GM19023 (cell line): Measurements from ENCODE around the gene ADORA3.

Experiments used
- ATAC-seq: cut with Tn5 transposase; IDR thresholded peaks from one replicate; pipeline ENCODE4 v1.9.1; 2021; ENCODE audit warnings: mild to moderate bottlenecking, moderate library complexity; ENCODE audit not compliant: unreplicated experiment

ADORA3 gene

DNA sequence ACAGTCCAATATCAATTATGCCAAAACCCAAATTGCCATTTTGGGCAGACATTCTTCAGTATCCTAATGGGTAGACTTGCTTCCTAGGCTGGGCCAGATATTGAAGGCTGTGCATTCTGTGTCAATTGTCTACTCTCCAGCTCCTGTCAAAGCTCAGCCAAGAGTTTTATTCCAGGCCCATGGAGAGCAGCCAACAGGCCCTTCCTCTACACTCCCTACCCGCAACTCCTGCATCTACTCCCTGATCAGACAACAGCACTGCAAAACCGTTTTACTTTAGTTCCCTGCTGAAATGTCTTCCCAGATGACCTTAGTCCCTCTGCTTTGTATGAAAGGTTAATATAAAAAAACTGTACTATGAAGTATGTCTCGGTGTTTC, 6.6 kb upstream of the ADORA3 start:
- no peak for ATAC-seq

DNA sequence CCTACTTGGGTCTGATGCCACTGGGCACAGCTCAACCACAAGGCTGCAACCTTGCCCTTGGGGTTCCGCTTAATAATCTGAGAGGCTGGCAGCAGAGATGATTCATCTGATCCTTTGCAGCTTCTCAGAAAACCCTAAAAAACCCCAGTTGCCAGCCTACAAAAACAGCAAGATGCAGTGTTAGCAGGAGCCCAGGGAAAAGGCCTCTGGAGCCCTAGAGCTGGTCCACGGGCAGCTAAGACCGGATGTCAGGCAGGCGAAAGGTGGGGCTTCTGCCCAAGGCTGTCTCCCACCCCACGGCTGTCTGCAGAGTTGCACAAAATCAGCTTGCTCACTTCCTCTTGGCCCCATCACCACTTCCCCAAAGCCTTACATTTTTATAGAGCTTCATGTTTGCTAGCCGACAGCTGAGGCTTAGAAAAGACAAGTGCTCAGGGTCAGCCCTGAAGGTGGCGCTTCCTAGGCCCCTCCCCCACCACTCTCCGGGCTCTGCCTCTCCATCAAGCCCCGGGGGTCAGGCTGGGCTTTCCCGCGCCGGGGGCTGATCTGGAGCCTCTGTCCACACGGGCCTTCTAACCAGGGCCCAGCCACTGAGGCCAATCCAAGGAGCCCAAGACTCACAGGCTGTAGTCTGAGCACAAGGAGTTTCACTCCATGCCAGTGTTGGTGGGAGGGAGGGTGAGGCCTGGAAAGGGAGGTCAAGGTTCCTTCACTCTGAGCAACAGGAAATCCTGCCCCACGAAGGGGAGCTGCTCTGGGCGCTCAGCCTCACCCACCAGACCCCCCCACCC, 4.2 kb upstream of the ADORA3 start:
- ATAC-seq, result peak; percentile 60

DNA sequence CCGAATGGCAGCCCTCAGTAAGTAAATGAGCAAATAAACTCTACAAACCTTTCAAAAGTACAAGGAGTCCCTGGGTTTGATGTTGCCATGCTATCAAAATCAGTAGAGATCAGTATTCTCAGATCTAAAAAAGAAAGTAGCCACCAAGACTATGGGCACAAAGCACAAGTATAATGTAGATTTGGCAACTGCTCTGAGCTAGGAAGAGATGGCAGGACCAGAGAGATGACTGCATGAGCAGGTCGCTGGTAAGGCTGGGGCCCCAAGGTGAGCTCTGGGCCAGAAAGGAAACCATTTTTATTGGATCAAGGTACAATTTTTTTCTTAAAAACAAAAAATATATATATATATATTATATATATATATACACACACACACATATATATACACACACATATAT, 3.1 kb upstream of the ADORA3 start:
- no peak for ATAC-seq

DNA sequence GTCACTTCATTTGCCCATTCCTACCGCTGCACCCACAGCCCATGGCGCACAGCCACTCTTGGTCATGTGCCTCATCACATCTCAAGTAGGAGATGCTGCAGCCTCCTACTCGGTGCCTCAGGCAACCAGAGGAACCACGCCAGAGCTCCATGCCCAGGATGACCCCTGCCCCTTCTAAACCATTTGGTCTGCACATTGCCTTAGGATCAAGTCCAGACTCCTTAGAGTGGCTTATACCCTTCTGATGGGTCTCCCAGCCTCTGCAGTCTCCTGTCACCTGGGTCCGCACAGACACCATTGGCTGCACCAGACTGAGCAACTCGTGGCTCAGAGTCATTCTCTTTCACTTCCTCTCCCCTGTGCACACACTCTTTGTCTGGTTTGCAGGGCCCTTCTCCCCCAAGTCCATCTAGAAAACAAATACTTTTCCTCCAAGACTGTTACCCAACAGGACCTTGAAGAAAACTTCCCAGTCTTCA, 2.2 kb upstream of the ADORA3 start:
- peak; percentile 55 for ATAC-seq

DNA sequence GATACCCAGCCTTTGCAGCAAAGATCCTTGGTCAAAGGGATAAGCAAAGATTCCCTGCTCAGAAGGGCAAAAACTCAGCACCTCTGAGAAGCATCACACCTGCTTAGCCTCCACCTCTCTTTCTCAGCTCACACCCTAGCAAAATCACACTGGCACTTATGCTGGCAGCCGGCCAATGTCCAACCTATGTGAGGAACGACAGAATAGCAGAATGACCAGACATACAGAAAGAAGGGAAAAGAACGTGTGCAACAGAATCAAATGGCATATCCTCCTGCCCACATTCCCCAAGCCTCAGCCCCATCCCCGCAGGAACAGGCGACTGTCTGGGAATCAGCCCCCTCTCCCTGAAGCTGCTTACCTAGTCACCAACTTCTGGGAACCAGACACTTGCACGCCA, 664 bp upstream of the ADORA3 start:
- no peak for ATAC-seq

DNA sequence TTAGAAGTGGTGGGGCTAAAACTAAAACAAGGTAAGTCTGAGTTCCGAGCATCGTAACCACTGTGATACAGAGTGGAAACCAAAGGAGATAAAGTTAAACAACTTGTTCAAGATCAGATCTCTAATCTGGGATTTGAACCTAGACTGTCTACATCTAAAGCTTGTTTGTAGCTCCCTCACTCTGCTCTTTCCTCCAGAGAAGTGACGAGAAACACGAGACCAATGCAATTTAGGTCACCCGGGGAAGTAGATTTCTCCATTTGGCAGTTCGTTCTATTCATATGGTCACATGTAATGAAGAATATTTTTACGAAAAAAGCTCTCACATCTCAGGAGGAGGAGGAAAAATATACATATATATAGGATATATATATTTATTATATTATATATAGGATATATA, 1.8 kb downstream of the ADORA3 start:
- ATAC-seq, result no peak

DNA sequence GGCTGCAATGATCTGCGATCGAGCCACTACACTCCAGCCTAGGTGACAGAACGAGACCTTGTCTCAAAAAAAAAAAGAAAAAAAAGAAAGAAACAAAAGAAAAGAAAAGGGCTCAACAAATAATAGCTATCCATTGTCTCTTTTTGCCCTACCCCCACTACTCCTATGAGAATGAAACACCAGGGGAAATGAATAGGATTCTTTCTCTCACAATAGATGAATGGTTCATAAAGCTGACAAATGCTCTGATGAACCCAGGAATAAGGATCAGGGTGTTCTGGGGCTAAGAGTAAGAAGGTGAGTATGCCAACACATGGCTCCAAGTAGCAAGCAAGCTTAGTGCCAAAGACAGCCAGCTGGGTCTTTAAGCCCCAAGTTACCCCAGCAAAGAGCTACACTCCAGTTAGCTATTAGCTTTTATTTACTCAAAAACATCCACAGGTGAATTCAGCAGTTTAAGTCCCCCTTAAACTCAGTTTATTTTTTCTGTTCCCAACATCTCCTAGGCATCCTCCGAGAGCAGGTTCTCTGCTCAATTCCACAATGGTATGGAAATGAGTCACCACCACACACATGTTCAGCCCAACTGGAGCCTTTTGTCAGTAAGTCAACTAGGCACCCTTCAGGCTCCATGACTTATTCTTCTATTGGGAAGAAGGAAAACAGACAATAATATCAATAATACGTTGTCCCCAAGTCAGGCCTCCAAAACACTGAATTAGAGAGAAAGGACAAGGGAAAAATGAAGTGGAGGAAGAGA, 4.2 kb downstream of the ADORA3 start:
- ATAC-seq, result no peak

DNA sequence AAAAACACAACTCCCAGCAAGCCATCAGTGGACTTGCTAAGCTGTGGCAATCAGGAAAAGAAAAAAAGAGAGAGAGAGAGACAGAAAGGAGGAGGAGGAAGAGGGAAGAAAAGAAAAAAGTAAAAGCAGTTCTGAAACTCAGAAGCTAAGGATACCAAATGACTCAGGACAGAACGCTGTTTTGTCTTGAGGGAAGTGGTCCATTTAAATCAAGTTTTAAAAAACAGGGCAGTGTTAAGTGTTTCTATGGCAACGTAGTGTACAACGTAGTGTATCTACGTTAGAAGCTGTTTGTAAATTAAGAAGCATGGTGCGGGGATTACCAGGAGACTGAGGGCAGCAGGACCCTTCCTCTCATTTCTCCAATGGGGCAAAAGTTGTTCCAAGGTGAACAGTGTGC, 5.8 kb downstream of the ADORA3 start:
- no peak for ATAC-seq

DNA sequence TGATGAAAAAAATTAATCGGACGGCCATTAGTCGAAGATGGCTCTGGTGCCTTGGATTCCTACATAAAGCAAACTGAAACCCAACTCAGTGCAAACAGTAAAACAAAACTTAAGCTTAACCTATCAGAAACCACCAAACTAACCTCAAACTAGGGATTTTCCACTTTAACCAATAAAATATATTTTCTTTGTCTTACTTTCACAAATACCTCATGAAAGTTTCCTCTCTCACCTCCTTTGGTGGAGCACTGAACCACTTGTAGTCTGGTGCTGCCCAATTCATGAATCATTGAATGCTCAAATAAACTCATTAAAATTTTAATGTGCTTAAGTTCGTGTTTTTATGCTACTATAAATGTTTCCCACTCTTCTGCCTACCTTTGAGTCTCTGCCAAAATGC, 7.0 kb downstream of the ADORA3 start:
- no peak for ATAC-seq

DNA sequence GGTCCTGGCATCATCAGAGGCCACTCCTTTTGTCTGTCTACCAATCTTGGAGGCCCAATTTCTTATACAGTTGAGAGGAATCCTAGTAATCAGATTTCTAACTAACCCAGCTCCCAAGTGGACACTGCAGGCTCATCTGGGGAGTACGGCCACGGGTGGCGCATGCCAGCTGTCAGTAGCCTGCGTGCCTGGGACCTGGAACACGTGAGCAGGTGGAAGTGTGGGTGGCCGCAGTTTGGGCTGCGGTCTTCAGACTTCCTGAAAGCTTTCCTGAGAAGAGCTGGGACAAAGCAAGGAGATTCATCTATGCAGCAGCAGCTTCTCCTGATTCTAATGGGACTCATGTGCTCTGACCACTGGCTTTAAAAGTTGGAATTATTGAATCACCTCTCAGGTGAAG, 12.4 kb downstream of the ADORA3 start:
- no peak for ATAC-seq

DNA sequence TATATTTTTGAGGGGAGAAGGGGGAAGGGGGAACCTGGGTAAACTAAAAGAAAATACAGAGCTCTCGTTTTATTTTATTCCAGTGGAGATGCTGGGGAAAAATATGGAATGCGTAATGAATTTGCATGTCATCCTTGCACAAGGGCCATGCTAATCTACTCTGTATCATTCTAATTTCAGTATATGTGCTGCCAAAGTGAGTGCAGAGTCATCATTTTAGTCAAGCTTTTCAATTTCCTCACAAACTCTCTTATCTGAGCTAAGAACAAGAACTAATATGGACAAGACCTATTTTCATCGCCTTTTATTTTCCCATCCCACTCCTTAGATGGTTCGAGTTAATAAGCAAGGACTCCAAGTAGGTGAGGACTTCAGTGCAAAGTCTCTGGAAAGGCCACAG, 13.2 kb downstream of the ADORA3 start:
- no peak for ATAC-seq

DNA sequence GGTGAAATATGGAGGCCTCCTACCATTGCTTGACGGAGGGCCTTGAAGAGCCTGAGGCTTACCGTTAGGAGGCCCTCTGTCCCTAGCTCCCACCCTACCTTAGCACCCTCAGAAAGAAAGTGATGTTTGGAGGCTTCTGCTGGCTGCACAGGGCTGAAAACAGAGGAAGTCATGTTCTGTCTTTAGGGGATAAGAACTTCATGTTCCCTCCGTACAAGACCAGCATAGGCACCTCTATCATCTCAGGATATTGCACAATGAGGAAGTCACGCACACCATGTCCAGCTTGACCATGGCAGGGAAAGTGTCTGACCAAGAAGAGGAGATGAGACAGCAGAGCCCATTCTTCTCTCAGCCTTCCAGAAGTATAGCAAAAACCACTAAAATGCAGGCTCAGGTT, 13.8 kb downstream of the ADORA3 start:
- no peak for ATAC-seq

DNA sequence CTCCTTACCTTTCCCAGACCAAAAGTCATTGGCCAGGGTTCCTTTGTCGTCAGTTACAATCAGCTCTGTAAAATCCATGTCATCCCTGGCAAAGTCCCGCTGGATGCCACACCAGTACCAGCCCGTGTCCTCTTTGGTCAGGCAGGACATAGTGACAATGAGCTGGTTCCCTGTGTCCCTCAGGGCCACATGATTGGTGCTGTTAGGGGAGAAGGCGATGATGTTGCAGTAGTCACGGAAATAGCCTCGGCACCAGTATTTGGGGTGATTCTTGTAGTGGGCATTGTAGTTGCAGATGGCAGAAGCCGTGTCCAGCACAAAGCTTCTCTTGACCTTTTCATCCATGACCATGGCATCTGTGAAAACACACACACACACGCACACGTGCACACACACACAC, 14.8 kb downstream of the ADORA3 start:
- no peak for ATAC-seq

DNA sequence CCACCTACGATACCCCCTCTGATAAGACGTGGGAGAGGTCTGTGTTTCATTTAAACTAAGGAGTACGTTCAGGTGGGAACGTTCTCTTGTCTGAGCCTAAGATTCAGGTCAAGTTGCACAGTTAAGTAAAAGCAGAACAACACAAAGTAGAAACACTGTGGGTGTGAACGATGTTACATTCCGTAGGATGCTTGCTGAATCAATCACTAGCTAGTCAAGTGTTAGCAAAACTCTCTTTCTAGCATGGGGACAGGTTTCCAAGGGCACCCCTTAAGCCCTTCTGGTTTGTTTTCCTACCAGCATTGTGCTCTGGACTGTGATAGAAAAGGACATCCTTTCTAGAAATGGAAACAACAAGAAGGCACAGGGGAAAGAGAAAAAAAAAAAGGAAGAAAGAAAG, 16.3 kb downstream of the ADORA3 start:
- no peak for ATAC-seq

DNA sequence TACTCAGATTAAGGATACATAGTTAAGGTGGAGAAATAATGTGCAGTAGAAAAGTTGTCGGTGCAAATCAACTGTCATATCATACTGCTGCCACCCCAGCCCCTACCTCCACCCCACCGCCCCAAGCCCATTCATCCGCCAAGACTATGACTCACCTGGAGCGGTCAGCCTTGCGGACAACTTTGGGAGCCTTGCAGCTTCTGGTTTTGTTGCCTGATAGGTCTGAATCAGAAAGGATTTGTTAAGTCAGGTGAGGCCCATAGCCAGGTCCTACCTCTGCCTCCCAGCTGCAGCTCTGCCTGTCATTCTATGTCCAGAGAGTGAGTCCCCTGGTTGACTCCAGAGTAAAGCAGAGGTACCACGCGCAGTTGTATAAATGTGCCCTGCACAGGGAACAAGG, 17.0 kb downstream of the ADORA3 start:
- ATAC-seq, result no peak

DNA sequence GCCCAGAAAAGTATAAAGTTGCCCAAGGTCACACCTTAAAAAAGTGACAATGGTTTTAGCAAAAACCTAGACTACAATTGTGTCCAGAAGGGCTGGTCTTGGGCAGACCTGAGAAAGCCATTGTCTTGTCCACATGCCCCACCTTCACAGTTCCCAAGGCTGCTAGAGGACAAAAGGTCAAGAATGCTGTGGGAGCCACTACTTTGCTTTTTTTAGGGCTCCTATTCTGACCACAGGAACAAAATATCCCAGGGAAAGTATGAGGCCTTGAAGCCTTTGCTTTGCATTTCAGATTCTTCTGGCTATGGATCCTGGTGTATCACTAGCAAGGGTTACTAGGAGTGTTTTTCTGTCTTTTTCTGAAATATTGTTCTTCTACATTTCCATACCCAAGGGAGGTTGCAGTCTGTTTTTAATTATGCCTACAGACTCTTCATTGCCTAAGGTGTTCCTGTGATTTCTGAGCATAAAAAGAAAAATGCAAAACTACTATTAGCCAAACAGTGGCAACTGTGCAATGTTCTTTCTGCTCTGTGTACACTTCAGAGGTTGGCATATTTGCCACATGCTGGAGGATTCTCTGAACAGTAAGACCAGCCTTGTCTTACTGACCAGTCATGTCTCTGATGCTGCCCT, 18.9 kb downstream of the ADORA3 start:
- no peak for ATAC-seq

DNA sequence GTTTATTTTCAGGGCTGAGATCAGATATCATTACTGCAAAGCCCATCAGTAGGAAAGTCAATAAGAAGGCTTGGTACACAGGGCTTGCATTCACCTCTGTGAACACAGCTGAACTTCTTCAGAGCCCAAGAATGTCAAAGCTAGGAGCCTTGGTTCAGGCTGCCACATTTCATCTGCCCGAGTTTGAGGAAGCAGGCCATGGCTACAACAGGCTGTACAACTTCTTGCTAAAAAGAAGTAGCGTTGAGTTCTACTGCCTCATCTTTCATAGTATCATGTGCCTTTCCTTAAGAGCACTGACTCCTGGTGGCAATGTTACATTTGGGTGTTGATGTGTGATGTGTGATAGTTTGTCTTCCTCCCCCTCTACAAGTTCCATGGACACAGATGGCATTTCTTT, 19.6 kb downstream of the ADORA3 start:
- ATAC-seq, result no peak

DNA sequence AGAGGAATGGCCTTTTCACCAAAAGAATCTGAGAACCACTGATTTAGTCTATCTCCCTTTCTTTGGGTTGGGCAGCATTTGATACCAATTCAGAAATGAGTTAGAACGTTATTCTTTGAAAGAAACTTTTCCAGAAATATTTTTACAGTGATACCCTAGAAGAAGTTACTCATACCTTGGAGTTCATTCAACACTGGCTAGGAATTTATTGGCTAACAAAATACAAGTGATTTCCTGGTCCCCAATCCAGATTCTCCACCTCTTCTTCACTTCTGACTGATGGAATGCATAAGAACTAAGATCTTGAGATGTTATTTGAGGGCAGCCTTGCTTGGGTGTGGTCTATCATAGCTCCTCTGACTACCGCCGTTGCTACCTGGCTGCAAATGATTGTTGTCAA, 20.3 kb downstream of the ADORA3 start:
- ATAC-seq, result no peak

DNA sequence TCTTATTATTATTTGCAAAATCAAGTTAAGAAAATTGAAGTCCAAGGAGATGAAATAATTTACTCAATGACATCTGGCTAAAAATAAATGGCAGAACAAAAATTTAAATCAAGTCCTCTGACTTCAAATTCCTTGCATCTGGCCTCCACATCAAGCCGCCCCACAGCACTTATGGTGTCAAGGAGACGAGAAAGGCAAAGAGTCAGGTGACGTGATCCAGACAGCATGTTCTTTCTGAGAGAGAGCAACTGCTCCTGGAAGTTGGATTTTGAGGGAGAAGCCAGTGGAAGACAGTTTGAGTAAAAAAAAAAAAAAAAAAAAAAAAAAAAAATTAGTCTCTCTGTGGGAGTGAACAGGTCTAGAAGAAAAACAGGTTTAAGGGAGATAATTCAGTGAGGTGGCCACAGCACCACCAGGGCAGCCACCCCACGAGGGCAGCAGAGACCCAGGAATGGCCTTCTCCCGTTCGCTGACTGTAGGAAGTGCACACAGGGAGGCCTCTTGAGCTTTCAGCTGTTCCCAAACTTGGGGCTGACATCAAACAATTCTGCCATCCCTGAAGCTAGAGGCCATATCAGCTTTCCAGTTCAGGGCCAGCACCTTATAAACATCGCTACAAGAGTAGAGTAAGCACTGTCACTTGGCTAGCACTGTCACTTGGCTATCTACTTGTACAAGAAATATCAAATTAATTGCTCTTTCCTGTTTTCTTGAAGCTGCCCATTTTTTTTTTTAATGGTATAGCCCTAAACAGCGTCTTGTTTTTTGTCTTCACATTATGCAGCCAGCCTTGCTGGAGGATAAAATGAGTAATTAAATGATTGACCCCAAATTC, 21.8 kb downstream of the ADORA3 start:
- no peak for ATAC-seq

DNA sequence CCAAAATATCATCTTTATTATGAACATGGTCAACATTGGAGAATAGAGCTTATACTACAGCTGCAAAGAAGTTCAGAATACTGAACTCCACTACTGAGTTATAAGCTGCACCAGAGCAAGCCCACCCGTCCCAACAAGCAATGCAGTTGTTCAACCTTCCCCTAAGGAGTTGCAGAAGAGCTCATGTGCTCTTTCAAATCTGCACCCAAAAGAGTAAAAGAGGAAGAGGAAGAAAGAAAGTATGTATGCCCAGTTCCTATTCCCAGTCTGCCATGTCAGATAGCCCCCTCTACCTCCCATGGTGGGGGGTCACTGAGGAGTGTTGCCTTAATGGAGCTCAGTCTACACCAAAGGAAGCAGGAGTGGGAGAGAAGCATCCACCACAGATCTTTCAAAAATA, 22.8 kb downstream of the ADORA3 start:
- no peak for ATAC-seq

DNA sequence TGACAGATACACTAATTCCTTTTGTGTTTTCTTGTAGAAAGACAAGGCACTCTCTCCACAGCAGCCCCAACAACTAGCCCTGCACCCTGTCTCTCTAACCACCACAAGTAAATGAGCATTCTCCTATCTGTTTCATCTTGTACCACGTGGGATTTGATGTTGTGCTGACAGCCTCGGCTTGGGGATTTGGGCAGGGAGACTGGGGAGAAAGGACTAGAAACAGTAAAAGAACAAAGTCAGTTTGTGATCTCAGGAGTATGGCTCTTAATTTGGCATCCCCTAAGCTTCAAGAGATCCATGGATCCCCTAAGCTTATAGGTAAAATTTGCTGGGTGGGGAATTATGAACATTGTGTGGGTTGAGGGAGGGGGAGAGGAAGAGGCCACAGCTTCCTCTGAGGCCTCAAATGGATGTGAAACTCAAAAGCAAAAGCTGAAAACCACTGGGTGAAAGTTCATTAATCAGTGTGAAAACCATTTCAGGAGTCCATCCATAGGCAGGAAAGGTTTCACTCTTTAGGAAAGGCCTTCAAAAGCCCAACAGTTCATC, 26.6 kb downstream of the ADORA3 start:
- ATAC-seq, result peak; percentile 69
